Inferior parietal cortex (tissue), 1 donor: Measurements from ENCODE around the gene DDX11.
"Not testable (repeated sequence)": the region's sequence is repeated elsewhere in the genome, so short reads cannot be mapped to it uniquely, and the experiment has no call there.

Source experiments
- DNase-seq: peaks from one replicate; pipeline ENCODE4 v3.0.0-alpha.2; 2016; ENCODE audit errors: extremely low spot score

The DDX11 gene

GRCh38 chr12:31098771-31099170 is 25.1 kb downstream of the DDX11 start:
- DNase-seq: not testable (repeated sequence)

- DNase-seq: not testable (repeated sequence)
Measured at GRCh38 chr12:31099434-31099833, 25.8 kb downstream of the DDX11 start.

- not testable (repeated sequence) for DNase-seq
Measured at GRCh38 chr12:31100503-31101208, 27.0 kb downstream of the DDX11 start.

GRCh38 chr12:31102125-31102524 is 28.5 kb downstream of the DDX11 start:
- DNase-seq: not testable (repeated sequence)

- DNase-seq: not testable (repeated sequence)
Measured at GRCh38 chr12:31102596-31102995, 28.9 kb downstream of the DDX11 start.

- DNase-seq: not testable (repeated sequence)
Measured at GRCh38 chr12:31103561-31103975, 29.9 kb downstream of the DDX11 start.

GRCh38 chr12:31104220-31104619 is 30.6 kb downstream of the DDX11 start:
- not testable (repeated sequence) for DNase-seq

- not testable (repeated sequence) for DNase-seq
Measured at GRCh38 chr12:31104773-31105172, 31.1 kb downstream of the DDX11 start.

- DNase-seq: no peak
Measured at GRCh38 chr12:31105668-31106067, 32.0 kb downstream of the DDX11 start.

GRCh38 chr12:31106101-31106803 is 32.6 kb downstream of the DDX11 start:
- no peak for DNase-seq

GRCh38 chr12:31109773-31110172 is 36.1 kb downstream of the DDX11 start:
- not testable (repeated sequence) for DNase-seq

- DNase-seq: not testable (repeated sequence)
Measured at GRCh38 chr12:31110263-31110662, 36.6 kb downstream of the DDX11 start.

GRCh38 chr12:31115092-31115601 is 41.5 kb downstream of the DDX11 start:
- not testable (repeated sequence) for DNase-seq

- not testable (repeated sequence) for DNase-seq
Measured at GRCh38 chr12:31116846-31117202, 43.2 kb downstream of the DDX11 start.

- DNase-seq: peak; percentile 2
Measured at GRCh38 chr12:31117203-31118011, 43.7 kb downstream of the DDX11 start.

- DNase-seq: no peak
Measured at GRCh38 chr12:31118347-31119191, 44.9 kb downstream of the DDX11 start.

- DNase-seq: no peak
Measured at GRCh38 chr12:31119192-31119802, 45.6 kb downstream of the DDX11 start.

GRCh38 chr12:31119803-31120211 is 46.1 kb downstream of the DDX11 start:
- DNase-seq: no peak

GRCh38 chr12:31120392-31121008 is 46.8 kb downstream of the DDX11 start:
- no peak for DNase-seq

- DNase-seq: not testable (repeated sequence)
Measured at GRCh38 chr12:31121022-31121728, 47.5 kb downstream of the DDX11 start.
